OCI-LY3 (cell line): ENCODE measurements around the gene EHD1.

ENCODE experiments used
- H2AFZ ChIP-seq: fragments of 200-600, 300-600 bp; shearing (Covaris generic); 2 replicates; pipeline ENCODE4 v1.6.0; 2014; ENCODE audit warnings: antibody characterized with exemption, low read depth, low read length
- H3K27ac ChIP-seq: fragments of 200-600, 300-600 bp; sonication (generic); 2 replicates; pipeline ENCODE4 v1.5.1; 2014; ENCODE audit warnings: mild to moderate bottlenecking, low read length, moderate library complexity, mixed read lengths
- H3K27me3 ChIP-seq: fragments of 200-600, 300-600 bp; sonication (generic); 2 replicates; pipeline ENCODE4 v1.6.1; 2014; ENCODE audit warnings: low read depth, low read length, mixed read lengths
- H3K36me3 ChIP-seq: fragments of 200-600, 300-600 bp; sonication (generic); replicated peaks from 2 replicates; pipeline ENCODE3; 2014; ENCODE audit warnings: low read depth, low read length, mixed read lengths
- H3K4me1 ChIP-seq: fragments of 300-600, 200-600 bp; sonication (generic); 2 replicates; pipeline ENCODE4 v1.6.1; 2014; ENCODE audit warnings: low read length, mixed read lengths
- H3K4me2 ChIP-seq: fragments of 200-600, 300-600 bp; sonication (generic); 2 replicates; pipeline ENCODE4 v1.6.1; 2014; ENCODE audit warnings: low read length, mixed read lengths
- H3K4me3 ChIP-seq: fragments of 300-600, 200-600 bp; sonication (generic); 2 replicates; pipeline ENCODE4 v1.5.1; 2014; ENCODE audit warnings: antibody characterized with exemption, mild to moderate bottlenecking, low read length, moderate library complexity
- H3K79me2 ChIP-seq: fragments of 300-600, 200-600 bp; shearing (Covaris generic); 2 replicates; pipeline ENCODE4 v1.6.1; 2014; ENCODE audit warnings: mild to moderate bottlenecking, low read length, mixed read lengths
- H3K9ac ChIP-seq: fragments of 300-600, 200-600 bp; shearing (Covaris generic); 2 replicates; pipeline ENCODE4 v1.6.0; 2014; ENCODE audit warnings: mild to moderate bottlenecking, low read length, moderate library complexity
- H3K9me3 ChIP-seq: fragments of 200-600, 300-600 bp; shearing (Covaris generic); 2 replicates; pipeline ENCODE4 v1.6.1; 2014; ENCODE audit warnings: low read length, mixed read lengths; ENCODE audit not compliant: insufficient read depth
- H4K20me1 ChIP-seq: fragments of 200-600, 300-600 bp; sonication (generic); 2 replicates; pipeline ENCODE4 v1.6.1; 2016; ENCODE audit warnings: low read length, mixed read lengths; ENCODE audit not compliant: insufficient read depth
- CTCF ChIP-seq: fragments of 200-600, 300-600 bp; sonication (generic); IDR thresholded peaks from 2 replicates; pipeline ENCODE4 v1.5.1; 2014; ENCODE audit warnings: antibody characterized with exemption, low read length, low read depth
- EZH2phosphoT487 ChIP-seq: fragments of 200-600 bp; shearing (Covaris generic); IDR thresholded peaks from 2 replicates; pipeline ENCODE4 v1.6.1; 2018; ENCODE audit warnings: antibody characterized with exemption, mixed run types, low read depth

Gene EHD1

GRCh38 chr11:64898076-64898445 lies 19.6 kb upstream of the EHD1 start:
- no peak overlapping the region for H3K4me2 ChIP-seq
- no peak overlapping the region for H3K27ac ChIP-seq
- H3K9me3 ChIP-seq = no peaks in the 10 kb centered on the region
- no peak overlapping the region for H3K9ac ChIP-seq
- H3K79me2 ChIP-seq = no peaks in the 10 kb centered on the region
- H3K27me3 ChIP-seq = no peaks in the 10 kb centered on the region
- no peaks in the 10 kb centered on the region for H4K20me1 ChIP-seq
- H3K36me3 ChIP-seq = peaks cover 4% of the 10 kb centered on the region
- TF ChIP-seq CTCF = no peak
- no peak for TF ChIP-seq EZH2phosphoT487
- H2AFZ ChIP-seq = no peak overlapping the region
- H3K4me1 ChIP-seq = peaks cover 40% of the 10 kb centered on the region
- no peak overlapping the region for H3K4me3 ChIP-seq

GRCh38 chr11:64897381-64898075 lies 19.1 kb upstream of the EHD1 start:
- no peak overlapping the region for H3K4me2 ChIP-seq
- peaks cover 4% of the 10 kb centered on the region for H3K36me3 ChIP-seq
- no peaks in the 10 kb centered on the region for H3K9me3 ChIP-seq
- no peak overlapping the region for H3K4me3 ChIP-seq
- no peaks in the 10 kb centered on the region for H4K20me1 ChIP-seq
- H3K27me3 ChIP-seq = no peaks in the 10 kb centered on the region
- no peak overlapping the region for H2AFZ ChIP-seq
- no peak overlapping the region for H3K9ac ChIP-seq
- H3K4me1 ChIP-seq = peaks cover 43% of the 10 kb centered on the region
- no peak overlapping the region for H3K27ac ChIP-seq
- H3K79me2 ChIP-seq = no peaks in the 10 kb centered on the region
- TF ChIP-seq CTCF (no peak), EZH2phosphoT487 (no peak)

- Histone ChIP-seq H3K4me3 (no peak overlapping the region), H3K79me2 (no peaks in the 10 kb centered on the region), H4K20me1 (no peaks in the 10 kb centered on the region), H3K36me3 (peaks cover 4% of the 10 kb centered on the region), H3K4me1 (peaks cover 43% of the 10 kb centered on the region), H3K9me3 (no peaks in the 10 kb centered on the region), H3K9ac (no peak overlapping the region), H2AFZ (no peak overlapping the region), H3K4me2 (no peak overlapping the region), H3K27ac (no peak overlapping the region), H3K27me3 (no peaks in the 10 kb centered on the region)
- TF ChIP-seq EZH2phosphoT487 = no peak
- TF ChIP-seq CTCF = no peak
Measured at GRCh38 chr11:64896448-64897022, 18.1 kb upstream of the EHD1 start.

GRCh38 chr11:64894812-64895452 lies 16.5 kb upstream of the EHD1 start:
- H4K20me1 ChIP-seq = no peaks in the 10 kb centered on the region
- TF ChIP-seq EZH2phosphoT487 (no peak), CTCF (no peak)
- no peak overlapping the region for H3K27ac ChIP-seq
- H3K79me2 ChIP-seq = no peaks in the 10 kb centered on the region
- no peak overlapping the region for H3K4me3 ChIP-seq
- peak overlapping the region; percentile 15; the same call in 1 of the 2 replicates for H3K4me2 ChIP-seq
- H3K9me3 ChIP-seq = no peaks in the 10 kb centered on the region
- H3K4me1 ChIP-seq = peaks cover 34% of the 10 kb centered on the region
- no peak overlapping the region for H3K9ac ChIP-seq
- H2AFZ ChIP-seq = no peak overlapping the region
- no peaks in the 10 kb centered on the region for H3K27me3 ChIP-seq
- H3K36me3 ChIP-seq = peaks cover 4% of the 10 kb centered on the region
